Cardiac muscle cell (in vitro differentiated cells and primary cell): ENCODE measurements around the gene BAIAP2L1. TPM values are rescaled to one million over a fixed set of nuclear protein-coding genes. Genes with fewer than 3 reads are reported as not detected.
"Not testable (repeated sequence)": the region's sequence is repeated elsewhere in the genome, so short reads cannot be mapped to it uniquely, and the experiment has no call there.

Experiments used
- DNase-seq, 2 donors: peaks; one replicate each; pipeline versions ENCODE4 v3.0.0 to v3.0.0-alpha.2; 2010 to 2017; ENCODE audit warnings: low read depth in 1 of 2, low spot score in 1 of 2
- H3K27ac ChIP-seq: fragments of 200-600 bp; sonication (generic); 2 replicates; pipeline ENCODE4 v1.5.1; 2016
- H3K27me3 ChIP-seq: fragments of 200-600 bp; sonication (generic); 2 replicates; pipeline ENCODE4 v1.6.0; 2016; ENCODE audit warnings: control low read depth
- H3K36me3 ChIP-seq: fragments of 200-600 bp; sonication (generic); 2 replicates; pipeline ENCODE4 v1.5.1; 2016; ENCODE audit warnings: control low read depth
- H3K4me1 ChIP-seq: fragments of 200-600 bp; sonication (generic); 2 replicates; pipeline ENCODE4 v1.8.1; 2017; ENCODE audit warnings: low read depth, mild to moderate bottlenecking, mixed run types
- H3K4me3 ChIP-seq: fragments of 200-600 bp; sonication (generic); 2 replicates; pipeline ENCODE4 v1.5.1; 2016; ENCODE audit warnings: mild to moderate bottlenecking
- H3K9me3 ChIP-seq: fragments of 200-600 bp; sonication (generic); 2 replicates; pipeline ENCODE4 v1.5.1; 2017; ENCODE audit warnings: low read depth, mild to moderate bottlenecking, control low read depth
- polyA plus RNA-seq: library from polyadenylated mRNA; unstranded; fragments of >200 nt; fragmentation: Nextera tagmentation; extraction: Ambion mirVana; gene quantifications from 2 replicates; pipeline ENCODE4 v1.2.1, GENCODE V29; 2016
- total RNA-seq: library from RNA; depleted of rRNA; stranded (reverse); fragments of >200 nt; gene quantifications from 2 replicates; pipeline ENCODE4 v1.2.3, GENCODE V29; 2016
- TF ChIP-seq, protein P1 (sequence below): IDR thresholded peaks from 2 replicates; pipeline ENCODE4 v1.5.1; 2012; ENCODE audit warnings: low read depth, mild to moderate bottlenecking, low read length

Gene BAIAP2L1
- total and polyA plus RNA-seq, 2 experiments from 2014 or later: 7.6 to 11.6 TPM

DNA sequence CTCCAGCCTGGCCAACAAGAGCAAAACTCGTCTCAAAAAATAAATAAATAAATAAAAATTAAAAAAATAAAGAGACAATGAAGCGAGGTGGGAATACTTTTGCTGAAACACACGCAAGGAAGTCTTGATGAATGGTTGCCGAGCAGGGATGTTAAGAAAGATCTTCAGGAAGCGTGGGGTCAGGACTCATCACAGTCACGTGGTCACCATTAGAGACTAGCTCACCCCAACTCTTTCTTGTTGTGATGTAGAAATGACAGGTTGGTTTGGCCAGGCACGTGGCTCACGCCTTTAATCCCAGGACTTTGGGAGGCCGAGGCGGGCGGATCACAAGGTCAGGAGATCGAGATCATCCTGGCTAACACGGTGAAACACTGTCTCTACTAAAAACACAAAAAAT, 28.9 kb upstream of the BAIAP2L1 start:
- Histone ChIP-seq H3K27ac (no peak overlapping the region), H3K9me3 (no peaks in the 10 kb centered on the region), H3K27me3 (no peaks in the 10 kb centered on the region), H3K4me3 (no peak overlapping the region), H3K4me1 (no peaks in the 10 kb centered on the region), H3K36me3 (no peaks in the 10 kb centered on the region)
- TF ChIP-seq, protein P1, sequence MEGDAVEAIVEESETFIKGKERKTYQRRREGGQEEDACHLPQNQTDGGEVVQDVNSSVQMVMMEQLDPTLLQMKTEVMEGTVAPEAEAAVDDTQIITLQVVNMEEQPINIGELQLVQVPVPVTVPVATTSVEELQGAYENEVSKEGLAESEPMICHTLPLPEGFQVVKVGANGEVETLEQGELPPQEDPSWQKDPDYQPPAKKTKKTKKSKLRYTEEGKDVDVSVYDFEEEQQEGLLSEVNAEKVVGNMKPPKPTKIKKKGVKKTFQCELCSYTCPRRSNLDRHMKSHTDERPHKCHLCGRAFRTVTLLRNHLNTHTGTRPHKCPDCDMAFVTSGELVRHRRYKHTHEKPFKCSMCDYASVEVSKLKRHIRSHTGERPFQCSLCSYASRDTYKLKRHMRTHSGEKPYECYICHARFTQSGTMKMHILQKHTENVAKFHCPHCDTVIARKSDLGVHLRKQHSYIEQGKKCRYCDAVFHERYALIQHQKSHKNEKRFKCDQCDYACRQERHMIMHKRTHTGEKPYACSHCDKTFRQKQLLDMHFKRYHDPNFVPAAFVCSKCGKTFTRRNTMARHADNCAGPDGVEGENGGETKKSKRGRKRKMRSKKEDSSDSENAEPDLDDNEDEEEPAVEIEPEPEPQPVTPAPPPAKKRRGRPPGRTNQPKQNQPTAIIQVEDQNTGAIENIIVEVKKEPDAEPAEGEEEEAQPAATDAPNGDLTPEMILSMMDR: no peak
- no peak for DNase-seq

DNA sequence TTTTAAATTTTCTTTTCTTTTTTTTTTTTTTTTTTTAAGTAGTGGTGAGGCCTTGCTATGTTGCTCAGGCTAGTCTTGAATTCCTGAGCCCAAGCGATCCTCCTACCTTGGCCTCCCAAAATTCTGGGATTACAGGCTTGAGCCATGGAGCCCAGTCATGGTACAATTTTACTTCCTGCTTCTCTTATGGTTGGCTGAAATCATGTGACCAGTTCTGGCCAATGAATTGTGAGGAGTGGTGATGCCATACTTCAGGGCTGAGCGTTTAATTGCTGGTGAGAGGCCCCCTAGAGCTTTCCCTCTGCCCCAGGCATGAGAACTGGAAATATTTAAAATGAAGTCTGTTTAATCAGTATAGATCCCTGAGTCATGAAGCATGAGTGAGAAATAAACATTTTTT, 22.2 kb upstream of the BAIAP2L1 start:
- Histone ChIP-seq H3K27ac (no peak overlapping the region), H3K9me3 (no peaks in the 10 kb centered on the region), H3K27me3 (no peaks in the 10 kb centered on the region), H3K4me3 (no peak overlapping the region), H3K4me1 (no peaks in the 10 kb centered on the region), H3K36me3 (no peaks in the 10 kb centered on the region)
- TF ChIP-seq, protein P1: no peak
- peak in 1 of 2 donors; percentile 27 for DNase-seq

DNA sequence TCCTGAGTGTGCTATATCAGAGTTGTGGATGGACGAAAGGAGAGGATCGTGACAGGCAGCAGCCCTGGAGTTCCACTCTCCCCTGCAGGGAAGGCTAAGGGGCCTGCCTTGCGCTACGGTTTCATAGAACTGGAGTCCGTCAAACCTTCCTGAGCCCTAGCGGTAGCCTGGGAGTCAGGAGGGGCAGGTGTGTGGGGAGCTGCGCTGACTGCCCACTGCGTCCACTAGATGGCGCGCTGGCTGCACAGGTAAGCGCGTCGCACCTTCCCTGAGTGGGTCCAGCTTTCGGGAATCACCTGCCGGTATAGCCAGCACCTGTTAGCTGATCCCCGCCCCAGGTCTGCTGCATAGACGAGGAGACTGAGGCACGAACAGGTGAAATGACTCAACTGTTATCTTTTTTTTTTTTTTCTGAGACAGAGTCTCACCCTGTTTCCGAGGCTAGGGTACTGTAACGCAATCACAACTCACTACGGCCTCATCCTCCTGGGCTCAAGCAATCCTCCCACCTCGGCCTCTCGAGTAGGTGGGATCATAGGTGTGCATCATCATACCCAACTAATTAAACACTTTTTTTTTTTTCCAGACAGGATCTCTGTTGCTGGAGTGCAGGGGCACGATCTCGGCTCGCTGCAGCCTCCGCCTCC, 20.2 kb upstream of the BAIAP2L1 start:
- H3K27ac ChIP-seq: no peak overlapping the region
- H3K36me3 ChIP-seq: no peaks in the 10 kb centered on the region
- TF ChIP-seq, protein P1: peak; percentile 91
- no peaks in the 10 kb centered on the region for H3K9me3 ChIP-seq
- peak; percentile 38 to 81 for DNase-seq
- peaks cover 4% of the 10 kb centered on the region for H3K4me1 ChIP-seq
- no peak overlapping the region for H3K4me3 ChIP-seq
- no peaks in the 10 kb centered on the region for H3K27me3 ChIP-seq

DNA sequence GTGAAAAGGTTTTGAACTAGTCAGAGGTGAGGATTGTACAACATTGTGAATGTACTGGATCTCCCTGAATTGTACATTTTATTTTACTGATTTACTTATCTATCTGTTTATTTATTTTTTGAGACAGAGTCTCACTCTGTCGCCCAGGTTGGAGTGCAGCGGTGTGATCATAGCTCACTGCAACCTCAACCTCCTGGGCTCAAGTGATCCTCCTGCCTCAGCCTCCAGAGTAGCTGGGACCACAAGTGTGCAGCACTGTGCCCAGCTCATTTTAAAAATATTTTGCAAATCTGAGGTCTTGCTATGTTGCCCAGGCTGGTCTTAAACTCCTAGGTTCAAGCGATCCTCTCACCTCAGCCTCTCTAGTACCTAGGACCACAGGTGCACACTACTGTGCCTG, 19.1 kb upstream of the BAIAP2L1 start:
- H3K4me1 ChIP-seq, H3K36me3 ChIP-seq, H3K4me3 ChIP-seq, H3K27ac ChIP-seq, H3K9me3 ChIP-seq, DNase-seq, H3K27me3 ChIP-seq: not testable (repeated sequence)

DNA sequence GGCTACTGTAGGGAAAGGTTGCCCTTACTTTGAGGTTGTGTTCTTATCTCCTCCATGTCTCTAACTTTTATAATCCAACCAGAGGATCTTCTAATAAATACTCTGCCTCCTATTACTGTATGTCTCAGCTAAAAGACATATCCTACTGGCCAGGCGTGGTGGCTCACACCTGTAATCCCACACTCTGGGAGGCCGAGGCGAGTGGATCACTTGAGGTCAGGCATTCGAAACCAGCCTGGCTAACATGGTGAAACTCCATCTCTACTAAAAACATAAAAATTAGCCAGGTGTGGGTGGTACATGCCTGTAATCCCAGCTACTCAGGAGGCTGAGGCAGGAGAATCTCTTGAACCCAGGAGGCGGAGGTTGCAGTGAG, 18.4 kb upstream of the BAIAP2L1 start:
- not testable (repeated sequence) for H3K9me3 ChIP-seq, H3K36me3 ChIP-seq, H3K27me3 ChIP-seq, H3K27ac ChIP-seq, DNase-seq, H3K4me1 ChIP-seq, H3K4me3 ChIP-seq

DNA sequence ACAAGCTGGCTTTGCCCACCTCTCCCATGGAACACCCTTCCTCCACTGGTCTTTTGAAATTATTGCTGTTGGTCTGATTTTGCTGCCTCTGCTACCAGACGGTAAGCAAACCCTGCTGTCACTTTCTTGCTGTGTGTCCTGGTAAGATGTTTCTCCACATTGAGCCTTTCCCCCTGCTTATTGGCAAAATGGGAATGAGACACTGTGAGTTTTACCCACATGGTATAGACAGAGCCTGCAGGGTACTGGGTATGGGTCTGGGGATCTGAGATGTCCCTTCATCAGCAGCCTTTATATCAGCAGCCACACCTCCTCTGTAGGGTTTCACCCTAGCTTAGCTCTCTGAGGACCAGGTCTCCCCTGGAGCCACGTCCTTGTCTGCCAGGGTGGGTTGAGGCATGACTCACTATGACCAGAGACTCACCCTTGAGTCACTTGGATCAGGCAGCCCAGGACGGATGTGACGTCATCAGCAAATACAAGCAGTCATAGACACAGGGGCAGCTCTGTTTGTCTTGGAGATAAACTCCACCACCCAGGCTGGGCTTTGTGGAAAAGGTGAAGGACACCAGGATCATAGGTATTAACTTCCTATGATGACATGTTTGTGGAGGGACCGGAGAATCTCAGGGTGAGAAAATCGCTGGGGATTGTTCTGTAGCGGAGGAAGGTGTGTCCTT, 17.9 kb upstream of the BAIAP2L1 start:
- Histone ChIP-seq H3K27me3 (no peaks in the 10 kb centered on the region), H3K27ac (no peak overlapping the region), H3K9me3 (no peaks in the 10 kb centered on the region), H3K4me1 (peaks cover 4% of the 10 kb centered on the region), H3K36me3 (no peaks in the 10 kb centered on the region), H3K4me3 (no peak overlapping the region)
- TF ChIP-seq, protein P1: no peak
- peak in 1 of 2 donors; percentile 95 for DNase-seq
